ENCODE results near the gene MYORG.
"Not testable (repeated sequence)": the region's sequence is repeated elsewhere in the genome, so short reads cannot be mapped to it uniquely, and the experiment has no call there.

DNA sequence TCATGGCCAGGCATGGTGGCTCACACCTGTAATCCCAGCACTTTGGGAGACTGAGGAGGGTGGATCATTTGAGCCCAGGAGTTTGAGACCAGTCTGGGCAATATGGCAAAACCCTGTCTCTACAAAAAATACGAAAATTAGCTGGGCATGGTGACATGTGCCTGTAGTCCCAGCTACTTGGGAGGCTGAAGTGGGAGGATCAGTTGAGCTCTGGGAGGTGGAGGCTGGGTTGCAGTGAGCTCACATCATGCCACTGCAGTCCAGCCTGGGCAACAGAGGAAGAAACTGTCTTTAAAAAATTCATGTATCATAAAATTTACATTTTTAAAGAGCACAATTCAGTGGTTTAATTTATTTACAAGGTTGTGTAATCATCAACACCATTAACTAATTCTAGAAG, 23.7 kb downstream of the MYORG start:
- TF ChIP-seq, protein P1, sequence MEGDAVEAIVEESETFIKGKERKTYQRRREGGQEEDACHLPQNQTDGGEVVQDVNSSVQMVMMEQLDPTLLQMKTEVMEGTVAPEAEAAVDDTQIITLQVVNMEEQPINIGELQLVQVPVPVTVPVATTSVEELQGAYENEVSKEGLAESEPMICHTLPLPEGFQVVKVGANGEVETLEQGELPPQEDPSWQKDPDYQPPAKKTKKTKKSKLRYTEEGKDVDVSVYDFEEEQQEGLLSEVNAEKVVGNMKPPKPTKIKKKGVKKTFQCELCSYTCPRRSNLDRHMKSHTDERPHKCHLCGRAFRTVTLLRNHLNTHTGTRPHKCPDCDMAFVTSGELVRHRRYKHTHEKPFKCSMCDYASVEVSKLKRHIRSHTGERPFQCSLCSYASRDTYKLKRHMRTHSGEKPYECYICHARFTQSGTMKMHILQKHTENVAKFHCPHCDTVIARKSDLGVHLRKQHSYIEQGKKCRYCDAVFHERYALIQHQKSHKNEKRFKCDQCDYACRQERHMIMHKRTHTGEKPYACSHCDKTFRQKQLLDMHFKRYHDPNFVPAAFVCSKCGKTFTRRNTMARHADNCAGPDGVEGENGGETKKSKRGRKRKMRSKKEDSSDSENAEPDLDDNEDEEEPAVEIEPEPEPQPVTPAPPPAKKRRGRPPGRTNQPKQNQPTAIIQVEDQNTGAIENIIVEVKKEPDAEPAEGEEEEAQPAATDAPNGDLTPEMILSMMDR (IDR thresholded peaks at IDR 0.05) = not testable (repeated sequence)
- not testable (repeated sequence) for TF ChIP-seq POLR2AphosphoS5 (IDR thresholded peaks at IDR 0.05)

All from breast epithelium (tissue), 3 donors.